OCI-LY7 (cell line): ENCODE data around the gene NHLRC4. TPM values are rescaled to one million over a fixed set of nuclear protein-coding genes. Genes with fewer than 3 reads are reported as not detected.

ENCODE experiments used
- BruUV-seq: library from RNA; stranded (reverse); fragments of 400-500 nt; replicated peaks from 2 replicates; lab custom pipeline; 2021; lab: Mats Ljungman, UMichigan
- CTCF ChIA-PET: fragments of 300-600 bp; sonication (Branson Sonifier 250); formaldehyde crosslinking; loops from one replicate; lab custom pipeline; 2022; ENCODE audit warnings: antibody characterized with exemption; ENCODE audit not compliant: unreplicated experiment; lab: Charles Lee
- POLR2A ChIA-PET: fragments of 300-600 bp; sonication (Branson Sonifier 250); formaldehyde crosslinking; loops from one replicate; lab custom pipeline; 2022; ENCODE audit warnings: antibody characterized with exemption; lab: Charles Lee
- DNase-seq: peaks from one replicate; pipeline ENCODE4 v3.0.0-alpha.2; 2015; ENCODE audit warnings: low spot score
- H2AFZ ChIP-seq: fragments of 200-600 bp; sonication (generic), shearing (Covaris generic); 2 replicates; pipeline ENCODE4 v1.6.1; 2014; ENCODE audit warnings: mild to moderate bottlenecking, antibody characterized with exemption, low read length, moderate library complexity
- H3K27ac ChIP-seq: fragments of 200-600 bp; sonication (generic); 2 replicates; pipeline ENCODE4 v1.5.1; 2014; ENCODE audit warnings: mixed run types, low read depth, mild to moderate bottlenecking, moderate library complexity, low read length, inconsistent platforms; ENCODE audit not compliant: poor library complexity, severe bottlenecking
- H3K36me3 ChIP-seq: fragments of 200-600 bp; sonication (generic); 2 replicates; pipeline ENCODE4 v1.6.1; 2014; ENCODE audit warnings: mild to moderate bottlenecking, antibody characterized with exemption, low read length, moderate library complexity, mixed read lengths; ENCODE audit not compliant: insufficient read depth
- H3K4me1 ChIP-seq: fragments of 200-600 bp; sonication (generic); 2 replicates; pipeline ENCODE4 v1.5.1; 2014; ENCODE audit warnings: mild to moderate bottlenecking, low read length; ENCODE audit not compliant: insufficient read depth, poor library complexity, severe bottlenecking
- H3K4me2 ChIP-seq: fragments of 200-600 bp; sonication (generic); 2 replicates; pipeline ENCODE4 v1.6.1; 2014; ENCODE audit warnings: mild to moderate bottlenecking, low read length
- H3K4me3 ChIP-seq: fragments of 200-600 bp; sonication (generic); 2 replicates; pipeline ENCODE4 v1.5.1; 2014; ENCODE audit warnings: mild to moderate bottlenecking, low read depth, low read length; ENCODE audit not compliant: poor library complexity, severe bottlenecking
- H3K79me2 ChIP-seq: fragments of 200-600 bp; sonication (generic); 2 replicates; pipeline ENCODE4 v1.6.1; 2016; ENCODE audit warnings: low read depth, mild to moderate bottlenecking, low read length, moderate library complexity, mixed read lengths; ENCODE audit not compliant: insufficient read depth
- H3K9me2 ChIP-seq: fragments of 200-600 bp; sonication (generic); 2 replicates; pipeline ENCODE4 v1.6.1; 2016; ENCODE audit warnings: mild to moderate bottlenecking, low read length, mixed read lengths; ENCODE audit not compliant: insufficient read depth
- H3K9me3 ChIP-seq: fragments of 200-600 bp; sonication (generic); 2 replicates; pipeline ENCODE4 v1.6.1; 2014; ENCODE audit warnings: mild to moderate bottlenecking, mixed run types, low read length, mixed read lengths
- H4K20me1 ChIP-seq: fragments of 200-600 bp; sonication (generic); 2 replicates; pipeline ENCODE4 v1.6.1; 2014; ENCODE audit warnings: mild to moderate bottlenecking, antibody characterized with exemption, low read length, moderate library complexity, mixed read lengths; ENCODE audit not compliant: insufficient read depth
- CTCF ChIP-seq: fragments of 200-600 bp; sonication (generic); conservative IDR thresholded peaks from 2 replicates; pipeline ENCODE4 v1.5.1; 2014; ENCODE audit warnings: mild to moderate bottlenecking, antibody characterized with exemption, low read length, moderate library complexity, mixed read lengths
- EZH2phosphoT487 ChIP-seq: fragments of 200-600 bp; sonication (generic); IDR thresholded peaks from 2 replicates; pipeline ENCODE4 v1.6.1; 2018; ENCODE audit warnings: low read depth, borderline replicate concordance, mild to moderate bottlenecking, mixed run types, antibody characterized with exemption, low read length, moderate library complexity, mixed read lengths
- intact Hi-C: fragments of 100-400 bp; cut with micrococcal nuclease; formaldehyde crosslinking; loops from one replicate; pipeline ENCODE4 v1.10.0; 2022; ENCODE audit not compliant: unreplicated experiment
- total RNA-seq, 2 experiments: library from RNA; depleted of rRNA in 1 of 2; stranded (reverse); fragments of >200 nt in 1 of 2; shearing (Covaris generic) in 1 of 2; gene quantifications; 2 replicates each; pipeline ENCODE4 v1.2.3, GENCODE V29; 2014 to 2022

The NHLRC4 gene
- total RNA-seq, 2 experiments from 2014 or later, result 2.5 to 3.7 TPM

DNA sequence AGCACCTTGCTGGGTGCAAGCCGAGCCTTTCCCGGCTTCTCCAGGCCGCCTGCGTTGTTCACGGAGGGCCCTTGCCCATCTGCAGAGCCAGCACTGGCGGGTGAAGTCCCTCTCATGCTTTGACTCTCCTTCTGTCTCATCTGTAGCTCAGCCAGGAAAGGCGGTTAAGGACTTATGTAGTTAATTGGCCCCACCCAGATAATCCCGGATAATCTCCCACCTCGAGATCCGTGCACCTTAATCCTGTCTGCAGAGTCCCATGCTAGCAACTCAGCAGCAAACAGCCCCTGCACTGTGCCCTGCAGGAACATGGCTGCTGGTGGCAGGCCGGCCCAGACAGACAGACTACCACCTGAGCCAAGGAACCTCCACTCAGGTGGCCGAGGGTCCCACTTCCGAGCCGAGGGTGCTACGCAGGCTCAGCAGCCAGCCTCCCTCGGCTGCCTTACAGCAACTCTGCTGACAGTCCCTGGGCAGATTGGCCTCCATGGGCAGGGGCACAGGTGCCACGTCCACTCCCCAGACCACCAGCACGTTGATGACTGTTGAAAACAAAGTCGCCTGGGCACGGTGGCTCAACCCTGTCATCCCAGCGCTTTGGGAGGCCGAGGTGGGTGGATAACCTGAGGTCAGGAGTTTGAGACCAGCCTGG, 40.0 kb downstream of the NHLRC4 start:
- H4K20me1 ChIP-seq, result no peaks in the 10 kb centered on the region
- H3K9me2 ChIP-seq, result no peaks in the 10 kb centered on the region
- H3K4me2 ChIP-seq, result no peak overlapping the region
- H3K4me3 ChIP-seq, result no peak overlapping the region
- POLR2A ChIA-PET, result no interaction called here
- 0 out of 2 replicates have a peak, but pooled peaks cover 5% of the 10 kb centered on the region for H3K9me3 ChIP-seq
- H3K4me1 ChIP-seq, result no peaks in the 10 kb centered on the region
- TF ChIP-seq EZH2phosphoT487 (no peak), CTCF (no peak)
- no peaks in the 10 kb centered on the region for H3K79me2 ChIP-seq
- CTCF ChIA-PET, result no interaction called here
- H3K36me3 ChIP-seq, result peaks cover 7% of the 10 kb centered on the region; the same call in 1 of the 2 replicates
- intact Hi-C loops, result no loop called here
- no TSS peak for BruUV-seq
- H2AFZ ChIP-seq, result no peak overlapping the region
- H3K27ac ChIP-seq, result no peak overlapping the region
- no peak for DNase-seq

- Histone ChIP-seq H4K20me1 (no peaks in the 10 kb centered on the region), H3K4me1 (no peaks in the 10 kb centered on the region), H3K9me3 (0 out of 2 replicates have a peak, but pooled peaks cover 5% of the 10 kb centered on the region), H3K79me2 (no peaks in the 10 kb centered on the region), H2AFZ (no peak overlapping the region), H3K4me2 (no peak overlapping the region), H3K36me3 (peaks cover 7% of the 10 kb centered on the region; the same call in 1 of the 2 replicates), H3K27ac (no peak overlapping the region), H3K9me2 (no peaks in the 10 kb centered on the region), H3K4me3 (no peak overlapping the region)
- intact Hi-C loops, result no loop called here
- no TSS peak for BruUV-seq
- ChIA-PET CTCF (no interaction called here), POLR2A (no interaction called here)
- TF ChIP-seq CTCF, result no peak
- no peak for TF ChIP-seq EZH2phosphoT487
- no peak for DNase-seq
Observed at GRCh38 chr16:608019-608418, 41.2 kb downstream of the NHLRC4 start.

- no peak for TF ChIP-seq CTCF
- no peak for TF ChIP-seq EZH2phosphoT487
- Histone ChIP-seq H4K20me1 (no peaks in the 10 kb centered on the region), H3K4me2 (no peak overlapping the region), H3K79me2 (no peaks in the 10 kb centered on the region), H3K9me3 (0 out of 2 replicates have a peak, but pooled peaks cover 5% of the 10 kb centered on the region), H3K4me3 (no peak overlapping the region), H3K9me2 (no peaks in the 10 kb centered on the region), H3K27ac (no peak overlapping the region), H3K4me1 (no peaks in the 10 kb centered on the region), H2AFZ (no peak overlapping the region), H3K36me3 (peaks cover 7% of the 10 kb centered on the region; the same call in 1 of the 2 replicates)
- no peak for DNase-seq
- BruUV-seq, result no TSS peak
- intact Hi-C loops, result no loop called here
- ChIA-PET CTCF (no interaction called here), POLR2A (no interaction called here)
Observed at GRCh38 chr16:609316-609715, 42.5 kb downstream of the NHLRC4 start.
